IMR-90 (cell line): ENCODE measurements around the gene ACAA2. TPM values are rescaled to one million over a fixed set of nuclear protein-coding genes. Genes with fewer than 3 reads are reported as not detected.

ENCODE experiments used
- ATAC-seq: fragments of 200-7000 bp; cut with Tn5 transposase; 2 replicates; pipeline ENCODE4 v1.9.1; 2020; ENCODE audit warnings: low read depth, mild to moderate bottlenecking, moderate library complexity
- BruUV-seq: library from RNA; stranded (reverse); fragments of 400-500 nt; replicated peaks from 2 replicates; lab custom pipeline; 2021; lab: Mats Ljungman, UMichigan
- CTCF ChIA-PET: fragments of 300-600 bp; formaldehyde crosslinking; extraction: SDS; loops from one replicate; lab custom pipeline; 2021; ENCODE audit warnings: antibody characterized with exemption; lab: Yijun Ruan, JAX
- POLR2A ChIA-PET: fragments of 300-600 bp; sonication (Branson Sonifier 250); formaldehyde crosslinking; loops from one replicate; lab custom pipeline; 2022; ENCODE audit warnings: antibody characterized with exemption; ENCODE audit not compliant: unreplicated experiment; lab: Charles Lee
- DNase-seq: peaks from one replicate; pipeline ENCODE4 v3.0.0; 2013
- H2AFZ ChIP-seq: replicated peaks from 2 replicates; pipeline ENCODE3; 2013; ENCODE audit warnings: low read length, mild to moderate bottlenecking; ENCODE audit not compliant: poor library complexity
- H2AK5ac ChIP-seq: 2 replicates; pipeline ENCODE4 v1.6.1; 2013; ENCODE audit warnings: low read depth, low read length, inconsistent platforms
- H2AK9ac ChIP-seq: replicated peaks from 2 replicates; pipeline ENCODE3; 2013; ENCODE audit warnings: mild to moderate bottlenecking, low read depth, low read length, moderate library complexity; ENCODE audit not compliant: poor library complexity
- H2BK120ac ChIP-seq: 2 replicates; pipeline ENCODE4 v1.6.1; 2013; ENCODE audit warnings: low read depth, low read length, inconsistent platforms
- H2BK15ac ChIP-seq: 3 replicates; pipeline ENCODE4 v1.6.1; 2013; ENCODE audit warnings: low read depth, low read length, inconsistent platforms
- H2BK20ac ChIP-seq: 2 replicates; pipeline ENCODE4 v1.6.1; 2013; ENCODE audit warnings: low read depth, mild to moderate bottlenecking, inconsistent platforms, low read length, moderate library complexity
- H2BK5ac ChIP-seq: 2 replicates; pipeline ENCODE4 v1.6.1; 2013; ENCODE audit warnings: mild to moderate bottlenecking, low read depth, low read length, inconsistent platforms; ENCODE audit not compliant: poor library complexity, severe bottlenecking
- H3K14ac ChIP-seq: replicated peaks from 2 replicates; pipeline ENCODE4 v1.6.1; 2013; ENCODE audit warnings: low read depth, low read length, inconsistent platforms
- H3K18ac ChIP-seq: 2 replicates; pipeline ENCODE4 v1.6.1; 2013; ENCODE audit warnings: low read depth, low read length, control low read depth
- H3K23ac ChIP-seq: 2 replicates; pipeline ENCODE4 v1.6.1; 2013; ENCODE audit warnings: low read depth, low read length, inconsistent platforms
- H3K27ac ChIP-seq: 2 replicates; pipeline ENCODE4 v1.5.1; 2013; ENCODE audit warnings: mild to moderate bottlenecking, control low read depth, low read length; ENCODE audit not compliant: insufficient read depth
- H3K27me3 ChIP-seq: 2 replicates; pipeline ENCODE4 v1.6.1; 2013; ENCODE audit warnings: low read length; ENCODE audit not compliant: control insufficient read depth, insufficient read depth
- H3K36me3 ChIP-seq: 2 replicates; pipeline ENCODE4 v1.6.1; 2013; ENCODE audit warnings: low read length, mixed read lengths; ENCODE audit not compliant: control insufficient read depth, insufficient read depth
- H3K4ac ChIP-seq: 2 replicates; pipeline ENCODE4 v1.6.1; 2013; ENCODE audit warnings: low read depth, low read length, inconsistent platforms
- H3K4me1 ChIP-seq: 2 replicates; pipeline ENCODE4 v1.6.1; 2013; ENCODE audit warnings: low read length, mixed read lengths; ENCODE audit not compliant: control insufficient read depth, insufficient read depth
- H3K4me2 ChIP-seq: 2 replicates; pipeline ENCODE4 v1.6.1; 2013; ENCODE audit warnings: low read depth, mild to moderate bottlenecking, control low read depth, low read length, moderate library complexity
- H3K4me3 ChIP-seq: 2 replicates; pipeline ENCODE4 v1.5.1; 2013; ENCODE audit warnings: low read depth, mild to moderate bottlenecking, control low read depth, low read length, moderate library complexity; ENCODE audit not compliant: insufficient read depth
- H3K56ac ChIP-seq: 2 replicates; pipeline ENCODE4 v1.6.1; 2013; ENCODE audit warnings: low read length, inconsistent platforms; ENCODE audit not compliant: insufficient read depth; ENCODE audit errors: extremely low read depth
- H3K79me1 ChIP-seq, 2 experiments: 2 replicates each; pipeline ENCODE4 v1.6.1; 2013; ENCODE audit warnings: low read length in 2 of 2, inconsistent platforms in 1 of 2, low read depth in 1 of 2
- H3K9ac ChIP-seq: 2 replicates; pipeline ENCODE4 v1.6.1; 2013; ENCODE audit warnings: low read depth, low read length, control low read depth
- H3K9me1 ChIP-seq: 2 replicates; pipeline ENCODE4 v1.6.1; 2013; ENCODE audit warnings: low read length, inconsistent platforms; ENCODE audit not compliant: insufficient read depth
- H3K9me3 ChIP-seq: 2 replicates; pipeline ENCODE4 v1.6.1; 2013; ENCODE audit warnings: low read length; ENCODE audit not compliant: control insufficient read depth, insufficient read depth
- H4K20me1 ChIP-seq: 2 replicates; pipeline ENCODE4 v1.6.1; 2013; ENCODE audit warnings: low read length, inconsistent platforms; ENCODE audit not compliant: insufficient read depth
- H4K5ac ChIP-seq: 2 replicates; pipeline ENCODE4 v1.6.1; 2013; ENCODE audit warnings: mild to moderate bottlenecking, low read depth, low read length, control low read depth
- H4K8ac ChIP-seq, 2 experiments: 2 replicates each; pipeline ENCODE4 v1.6.1; 2013; ENCODE audit warnings: low read depth in 2 of 2, low read length in 2 of 2, control low read depth in 1 of 2, inconsistent platforms in 1 of 2
- H4K91ac ChIP-seq: 2 replicates; pipeline ENCODE4 v1.6.1; 2013; ENCODE audit warnings: low read depth, low read length, inconsistent platforms; ENCODE audit not compliant: insufficient read depth
- CEBPB ChIP-seq: IDR thresholded peaks from 2 replicates; pipeline ENCODE4 v1.6.1; 2012; ENCODE audit warnings: low read depth, low read length, improper control_type of control experiment
- ELK1 ChIP-seq: fragments of 150-350 bp; IDR thresholded peaks from 2 replicates; pipeline ENCODE4 v1.6.1; 2016; ENCODE audit warnings: low read depth, mild to moderate bottlenecking, low read length, moderate library complexity, borderline replicate concordance
- MXI1 ChIP-seq: IDR thresholded peaks from 2 replicates; pipeline ENCODE4 v1.6.1; 2012; ENCODE audit warnings: low read depth, mild to moderate bottlenecking, low read length, moderate library complexity, borderline replicate concordance
- POLR2A ChIP-seq: IDR thresholded peaks from 2 replicates; pipeline ENCODE4 v1.6.1; 2012; ENCODE audit warnings: mild to moderate bottlenecking, low read depth, low read length
- RAD21 ChIP-seq: IDR thresholded peaks from 2 replicates; pipeline ENCODE4 v1.6.1; 2012; ENCODE audit warnings: low read length, improper control_type of control experiment
- SMC3 ChIP-seq: fragments of 150-350 bp; IDR thresholded peaks from 2 replicates; pipeline ENCODE4 v1.6.1; 2016; ENCODE audit warnings: low read depth, mild to moderate bottlenecking, antibody characterized with exemption, low read length, moderate library complexity
- WGBS, 2 experiments: methylation state at CpG; one replicate each; pipeline versions ENCODE4 v1.1.5 to v1.1.7; 2013; ENCODE audit warnings: missing lambda C conversion rate in 2 of 2; ENCODE audit not compliant: insufficient read length in 1 of 2; ENCODE audit errors: extremely low coverage in 2 of 2; 5-methylcytosine and 5-hydroxymethylcytosine counted together
- dilution Hi-C: fragments of 300-500 bp; cut with HindIII; formaldehyde crosslinking; loops from one replicate; pipeline ENCODE4 v1.14.3; 2018; ENCODE audit warnings: low sequenced_read_pairs; ENCODE audit not compliant: unreplicated experiment
- in situ Hi-C: fragments of 300-500 bp; cut with MboI; formaldehyde crosslinking; loops from 3 replicates; pipeline ENCODE4 v1.14.3; 2019; ENCODE audit warnings: low sequenced_read_pairs, inconsistent platforms, mixed read lengths
- intact Hi-C: fragments of 100-400 bp; cut with micrococcal nuclease; formaldehyde crosslinking; loops from 2 replicates; pipeline ENCODE4 v1.10.0; 2022
- polyA plus RNA-seq, 3 experiments: library from polyadenylated mRNA; depleted of rRNA; stranded (reverse); fragments of >200 nt; gene quantifications; 2 replicates each; pipeline ENCODE4 v1.2.3, GENCODE V29; 2012; ENCODE audit warnings: low replicate concordance in 1 of 3
- total RNA-seq: library from RNA; depleted of rRNA; stranded (reverse); fragments of >200 nt; gene quantifications from 2 replicates; pipeline ENCODE4 v1.2.3, GENCODE V29; 2012
- TF ChIP-seq, protein P1 (sequence below): conservative IDR thresholded peaks from 2 replicates; pipeline ENCODE4 v1.5.1; 2012; ENCODE audit warnings: mild to moderate bottlenecking, low read depth, low read length, improper control_type of control experiment

Gene ACAA2
- total and polyA plus RNA-seq, 2 of the 4 experiments (the other 2 are of a cell fraction): 24.4 to 61.5 TPM

GRCh38 chr18:49858309-49859020 lies 45.1 kb upstream of the ACAA2 start:
- Histone ChIP-seq H3K23ac (no peak overlapping the region), H3K79me1 (no peaks in the 10 kb centered on the region), H4K20me1 (no peaks in the 10 kb centered on the region), H2AFZ (peak overlapping the region; percentile 85), H2BK5ac (no peak overlapping the region), H2BK15ac (no peak overlapping the region), H3K4me3 (no peak overlapping the region), H3K14ac (no peak overlapping the region), H3K27ac (no peak overlapping the region), H4K5ac (no peak overlapping the region), H2AK9ac (peak overlapping the region; percentile 23), H2AK5ac (no peak overlapping the region), H3K4me1 (no peaks in the 10 kb centered on the region), H3K9ac (no peak overlapping the region), H3K4me2 (no peak overlapping the region), H2BK120ac (no peak overlapping the region), H3K27me3 (peaks cover 17% of the 10 kb centered on the region), H4K8ac (peak overlapping the region in 1 of 2 experiments; percentile 71; a peak in 1 of 4 replicates), H3K36me3 (no peaks in the 10 kb centered on the region), H4K91ac (no peak overlapping the region), H3K9me3 (no peaks in the 10 kb centered on the region), H3K56ac (no peak overlapping the region), H3K4ac (no peak overlapping the region), H2BK20ac (no peak overlapping the region), H3K18ac (no peak overlapping the region), H3K9me1 (no peaks in the 10 kb centered on the region)
- in situ Hi-C loops: loop anchor here (5.0 kb wide), 1 partner anchor 346 kb away; no protein-coding TSS in a partner anchor
- ChIA-PET POLR2A (no interaction called here), CTCF (interaction anchor here (0.5 to 2.1 kb wide), 15 partner anchors 9 to 546 kb away, joined by 3 to 19 read pairs (median 4); no protein-coding TSS in a partner anchor)
- ATAC-seq: peak; percentile 94
- no CpG with 5 or more reads among the region's 11 CpGs for WGBS, 2 experiments
- TF ChIP-seq, protein P1, sequence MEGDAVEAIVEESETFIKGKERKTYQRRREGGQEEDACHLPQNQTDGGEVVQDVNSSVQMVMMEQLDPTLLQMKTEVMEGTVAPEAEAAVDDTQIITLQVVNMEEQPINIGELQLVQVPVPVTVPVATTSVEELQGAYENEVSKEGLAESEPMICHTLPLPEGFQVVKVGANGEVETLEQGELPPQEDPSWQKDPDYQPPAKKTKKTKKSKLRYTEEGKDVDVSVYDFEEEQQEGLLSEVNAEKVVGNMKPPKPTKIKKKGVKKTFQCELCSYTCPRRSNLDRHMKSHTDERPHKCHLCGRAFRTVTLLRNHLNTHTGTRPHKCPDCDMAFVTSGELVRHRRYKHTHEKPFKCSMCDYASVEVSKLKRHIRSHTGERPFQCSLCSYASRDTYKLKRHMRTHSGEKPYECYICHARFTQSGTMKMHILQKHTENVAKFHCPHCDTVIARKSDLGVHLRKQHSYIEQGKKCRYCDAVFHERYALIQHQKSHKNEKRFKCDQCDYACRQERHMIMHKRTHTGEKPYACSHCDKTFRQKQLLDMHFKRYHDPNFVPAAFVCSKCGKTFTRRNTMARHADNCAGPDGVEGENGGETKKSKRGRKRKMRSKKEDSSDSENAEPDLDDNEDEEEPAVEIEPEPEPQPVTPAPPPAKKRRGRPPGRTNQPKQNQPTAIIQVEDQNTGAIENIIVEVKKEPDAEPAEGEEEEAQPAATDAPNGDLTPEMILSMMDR: peak; percentile 99
- TF ChIP-seq SMC3 (peak; percentile 98), CEBPB (no peak), RAD21 (peak; percentile 100), POLR2A (peak; percentile 70), ELK1 (no peak), MXI1 (no peak)
- intact Hi-C loops: loop anchor here (1.0 to 5.0 kb wide), 5 partner anchors 46 to 348 kb away; partner anchors contain the start of gene ACAA2
- peak; percentile 70 for DNase-seq
- dilution Hi-C loops: no loop called here
- no TSS peak for BruUV-seq
